SK-N-SH treated with all-trans-retinoic acid at 6 μM for 48 hours (cell line): ENCODE measurements around the gene MMP17.

Experiments
- ARNTL ChIP-seq: fragments of 450-650 bp; formaldehyde crosslinking; IDR thresholded peaks from 2 replicates; pipeline ENCODE4 v1.5.0; 2020; ENCODE audit warnings: low read depth, mild to moderate bottlenecking, moderate library complexity, borderline replicate concordance
- CREB5 ChIP-seq: fragments of 250-450 bp; sonication (Bioruptor Pico); IDR thresholded peaks from 2 replicates; pipeline ENCODE4 v1.5.1; 2020; ENCODE audit warnings: low read depth, mild to moderate bottlenecking, moderate library complexity
- PATZ1 ChIP-seq: fragments of 250-450 bp; sonication (Bioruptor Pico); IDR thresholded peaks from 2 replicates; pipeline ENCODE4 v1.8.0; 2020; ENCODE audit warnings: mild to moderate bottlenecking, moderate library complexity, borderline replicate concordance
- POU6F1 ChIP-seq: fragments of 250-450 bp; sonication (Bioruptor Pico); IDR thresholded peaks from 2 replicates; pipeline ENCODE4 v1.8.0; 2021; ENCODE audit warnings: low read depth, mild to moderate bottlenecking, moderate library complexity, borderline replicate concordance
- TCF4 ChIP-seq: fragments of 250-450 bp; sonication (Bioruptor Pico); IDR thresholded peaks from 2 replicates; pipeline ENCODE4 v1.8.0; 2021; ENCODE audit warnings: mild to moderate bottlenecking, moderate library complexity, borderline replicate concordance
- TSHZ2 ChIP-seq: fragments of 250-450 bp; sonication (Bioruptor Pico); IDR thresholded peaks from 2 replicates; pipeline ENCODE4 v1.5.0; 2020; ENCODE audit warnings: mild to moderate bottlenecking, moderate library complexity
- ZFP3 ChIP-seq: fragments of 250-450 bp; sonication (Bioruptor Pico); IDR thresholded peaks from 2 replicates; pipeline ENCODE4 v1.5.0; 2020; ENCODE audit warnings: mild to moderate bottlenecking, moderate library complexity
- ZNF565 ChIP-seq: fragments of 450-650 bp; formaldehyde crosslinking; conservative IDR thresholded peaks from 2 replicates; pipeline ENCODE4 v1.5.0; 2020; ENCODE audit warnings: low read depth, mild to moderate bottlenecking, moderate library complexity

GRCh38 chr12:131852551-131853299, 24.5 kb downstream of the MMP17 start:
- TF ChIP-seq CREB5 (CRISPR knock-in tag) (no peak), POU6F1 (CRISPR knock-in tag) (no peak), ARNTL (CRISPR knock-in tag) (no peak), TSHZ2 (CRISPR knock-in tag) (no peak), PATZ1 (no peak), TCF4 (CRISPR knock-in tag) (no peak), ZFP3 (CRISPR knock-in tag) (no peak), ZNF565 (no peak)
